ENCODE measurements around the gene MIOX. TPM values are rescaled to one million over a fixed set of nuclear protein-coding genes. Genes with fewer than 3 reads are reported as not detected.
A peak's percentile ranks its signal among the peaks of the same experiment; 100 is the strongest.
"Not testable (repeated sequence)": the region's sequence is repeated elsewhere in the genome, so short reads cannot be mapped to it uniquely, and the experiment has no call there.

Gene MIOX
- total RNA-seq, 1 experiment from 2014 or later: not detected

- no peak for DNase-seq (ENCODE audit: low spot score)
Measured at GRCh38 chr22:50516068-50516467, 29.4 kb downstream of the MIOX start.

- DNase-seq (ENCODE audit: low spot score): no peak
Measured at GRCh38 chr22:50516891-50517290, 30.2 kb downstream of the MIOX start.

GRCh38 chr22:50517495-50518260 is 31.0 kb downstream of the MIOX start:
- DNase-seq (ENCODE audit: low spot score): no peak

- DNase-seq (ENCODE audit: low spot score): no peak
Measured at GRCh38 chr22:50518606-50519005, 31.9 kb downstream of the MIOX start.

- DNase-seq (ENCODE audit: low spot score): no peak
Measured at GRCh38 chr22:50519151-50519550, 32.5 kb downstream of the MIOX start.

- DNase-seq (ENCODE audit: low spot score): not testable (repeated sequence)
Measured at GRCh38 chr22:50520184-50520583, 33.5 kb downstream of the MIOX start.

- no peak for DNase-seq (ENCODE audit: low spot score)
Measured at GRCh38 chr22:50520826-50521453, 34.3 kb downstream of the MIOX start.

GRCh38 chr22:50521710-50522109 is 35.1 kb downstream of the MIOX start:
- no peak for DNase-seq (ENCODE audit: low spot score)

- no peak for DNase-seq (ENCODE audit: low spot score)
Measured at GRCh38 chr22:50522208-50522805, 35.6 kb downstream of the MIOX start.

GRCh38 chr22:50522806-50523438 is 36.3 kb downstream of the MIOX start:
- DNase-seq (ENCODE audit: low spot score): no peak

- no peak for DNase-seq (ENCODE audit: low spot score)
Measured at GRCh38 chr22:50523458-50523805, 36.8 kb downstream of the MIOX start.

- no peak for DNase-seq (ENCODE audit: low spot score)
Measured at GRCh38 chr22:50523806-50524675, 37.4 kb downstream of the MIOX start.

GRCh38 chr22:50524676-50525103 is 38.0 kb downstream of the MIOX start:
- no peak for DNase-seq (ENCODE audit: low spot score)

- DNase-seq (ENCODE audit: low spot score): peak; percentile 75
Measured at GRCh38 chr22:50525104-50525857, 38.6 kb downstream of the MIOX start, which contains the start of gene SCO2. SCO2 (minus strand) TSS chr22:50525598; CDS start chr22:50524411, 1,187 bp downstream.

GRCh38 chr22:50525858-50526107 is 39.1 kb downstream of the MIOX start:
- DNase-seq (ENCODE audit: low spot score): no peak

- peak; percentile 46 for DNase-seq (ENCODE audit: low spot score)
Measured at GRCh38 chr22:50526108-50526833, 39.6 kb downstream of the MIOX start.

- DNase-seq (ENCODE audit: low spot score): no peak
Measured at GRCh38 chr22:50526834-50527801, 40.5 kb downstream of the MIOX start.

GRCh38 chr22:50527921-50528681 is 41.4 kb downstream of the MIOX start:
- DNase-seq (ENCODE audit: low spot score): no peak
